HG02642 (cell line): ENCODE results near the gene GDF3.
"Not testable (repeated sequence)": the region's sequence is repeated elsewhere in the genome, so short reads cannot be mapped to it uniquely, and the experiment has no call there.

Experiments used
- ATAC-seq: cut with Tn5 transposase; IDR thresholded peaks from one replicate; pipeline ENCODE4 v1.9.1; 2021; ENCODE audit warnings: mild to moderate bottlenecking; ENCODE audit not compliant: unreplicated experiment, poor library complexity

GDF3 gene

GRCh38 chr12:7668171-7668570 lies 27.4 kb downstream of the GDF3 start:
- ATAC-seq: no peak

GRCh38 chr12:7667125-7667524 lies 28.4 kb downstream of the GDF3 start:
- ATAC-seq: no peak

DNA sequence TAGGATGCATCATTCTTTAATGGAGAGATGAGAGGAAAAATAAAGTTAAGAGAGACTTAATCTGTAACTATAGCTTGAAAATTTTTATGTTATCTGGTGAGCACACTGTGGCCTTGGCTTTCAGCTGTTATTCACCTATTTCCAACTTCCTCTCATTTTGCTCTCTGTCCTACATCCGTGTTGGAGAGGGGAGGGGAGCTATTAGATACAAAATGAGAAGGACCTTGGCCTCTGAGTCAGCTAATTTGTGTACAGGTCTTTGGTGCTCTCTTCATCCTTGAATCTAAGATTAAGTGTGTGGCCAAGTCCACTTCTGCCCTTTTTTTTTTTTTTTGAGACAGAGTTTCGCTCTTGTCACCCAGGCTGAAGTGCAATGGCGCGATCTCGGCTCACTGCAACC lies 29.0 kb downstream of the GDF3 start:
- no peak for ATAC-seq

- no peak for ATAC-seq
Observed at GRCh38 chr12:7661741-7662140, 33.8 kb downstream of the GDF3 start.

DNA sequence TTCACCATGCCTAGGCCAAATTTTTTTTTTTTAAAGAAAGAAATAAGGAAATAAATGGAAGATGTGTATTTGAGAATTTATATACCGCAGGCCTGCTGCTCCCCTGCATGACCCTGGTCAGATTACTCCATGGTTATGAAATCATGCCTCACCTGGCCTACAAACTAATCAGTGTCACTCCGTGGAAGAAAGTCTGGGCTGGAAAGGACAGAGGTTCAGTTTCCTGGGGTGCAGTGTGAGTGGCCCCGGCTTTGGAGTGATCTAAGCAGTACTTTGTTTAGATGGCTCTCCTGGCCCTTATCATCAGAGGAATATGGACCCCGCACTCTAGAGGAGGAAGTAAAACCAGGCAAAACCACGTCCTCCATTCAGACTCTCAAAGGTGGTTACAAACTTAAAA lies 39.5 kb downstream of the GDF3 start:
- ATAC-seq: no peak

DNA sequence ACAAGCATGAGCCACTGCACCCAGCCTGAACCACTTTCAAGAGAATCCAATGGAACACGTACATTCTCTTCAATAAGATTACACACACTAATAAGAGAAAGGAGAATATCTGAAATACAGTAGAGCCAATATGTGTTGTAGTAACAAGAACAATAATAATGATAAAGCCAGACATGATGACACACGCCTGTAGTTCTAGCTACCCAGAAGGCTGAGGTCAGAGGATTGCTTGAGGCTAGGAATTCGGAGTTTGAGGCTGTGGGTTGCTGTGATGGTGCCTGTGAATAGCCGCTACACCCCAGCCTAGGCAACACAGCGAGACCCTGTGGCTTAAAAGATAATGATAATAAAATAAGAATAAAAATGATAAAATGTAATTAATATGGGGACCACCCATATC lies 45.5 kb downstream of the GDF3 start:
- no peak for ATAC-seq

DNA sequence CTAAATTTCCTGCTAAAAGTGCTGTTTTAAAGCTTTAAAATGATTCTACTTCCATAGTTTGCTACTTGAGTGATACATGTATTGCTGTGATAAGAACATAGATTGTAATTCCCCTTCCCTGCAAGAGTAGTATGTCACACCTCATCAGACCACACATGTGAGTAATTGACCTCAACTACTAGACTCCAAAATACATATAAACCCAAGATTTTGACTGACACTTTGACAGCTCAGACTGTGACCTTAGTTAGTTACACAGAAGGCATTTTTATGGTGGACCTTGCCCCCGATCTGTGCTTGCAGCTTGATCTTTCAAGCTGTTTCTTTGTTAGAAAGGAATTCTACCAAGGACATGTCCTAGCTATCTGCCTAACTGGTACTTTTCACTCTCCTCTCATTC lies 48.5 kb downstream of the GDF3 start:
- ATAC-seq: no peak

- ATAC-seq: no peak
Observed at GRCh38 chr12:7646178-7646475, 49.4 kb downstream of the GDF3 start.

DNA sequence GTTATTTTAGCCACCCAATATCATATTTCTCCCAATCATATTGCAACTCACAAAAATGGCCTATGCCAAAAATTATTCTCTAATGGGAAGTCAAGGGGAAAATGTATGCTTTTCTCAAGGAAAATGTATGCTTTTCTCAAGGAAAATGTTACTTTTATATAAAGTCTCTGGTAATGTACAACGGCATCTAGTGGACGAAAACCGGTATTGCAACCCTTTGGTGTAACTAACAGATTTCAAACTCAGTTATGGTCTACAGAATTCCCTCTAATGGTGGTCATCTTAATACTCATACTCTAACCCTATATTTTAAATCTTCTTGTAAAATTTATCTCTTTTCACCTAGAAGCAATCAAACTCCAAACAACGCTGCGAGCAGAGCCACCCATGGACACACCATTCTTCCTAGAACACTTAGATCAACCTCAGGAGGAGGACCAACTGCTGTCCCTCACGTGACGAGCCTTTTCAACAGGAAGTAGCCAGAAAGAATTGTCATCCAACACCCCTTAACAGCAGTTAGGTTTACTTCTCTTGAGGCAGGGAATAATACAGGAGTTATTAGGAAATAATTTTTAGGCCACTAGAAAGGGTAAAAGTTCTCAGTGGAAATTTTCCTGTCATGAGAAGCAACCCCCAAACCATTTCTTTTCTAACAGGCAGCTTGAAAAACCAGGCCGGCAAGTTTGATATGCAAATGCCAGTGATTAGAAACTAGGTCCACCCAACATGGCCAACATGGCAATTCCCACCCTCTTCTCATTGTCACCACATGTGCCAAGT lies 50.0 kb downstream of the GDF3 start:
- ATAC-seq: no peak

- no peak for ATAC-seq
Observed at GRCh38 chr12:7642876-7643309, 52.7 kb downstream of the GDF3 start.

- no peak for ATAC-seq
Observed at GRCh38 chr12:7642287-7642686, 53.3 kb downstream of the GDF3 start.

DNA sequence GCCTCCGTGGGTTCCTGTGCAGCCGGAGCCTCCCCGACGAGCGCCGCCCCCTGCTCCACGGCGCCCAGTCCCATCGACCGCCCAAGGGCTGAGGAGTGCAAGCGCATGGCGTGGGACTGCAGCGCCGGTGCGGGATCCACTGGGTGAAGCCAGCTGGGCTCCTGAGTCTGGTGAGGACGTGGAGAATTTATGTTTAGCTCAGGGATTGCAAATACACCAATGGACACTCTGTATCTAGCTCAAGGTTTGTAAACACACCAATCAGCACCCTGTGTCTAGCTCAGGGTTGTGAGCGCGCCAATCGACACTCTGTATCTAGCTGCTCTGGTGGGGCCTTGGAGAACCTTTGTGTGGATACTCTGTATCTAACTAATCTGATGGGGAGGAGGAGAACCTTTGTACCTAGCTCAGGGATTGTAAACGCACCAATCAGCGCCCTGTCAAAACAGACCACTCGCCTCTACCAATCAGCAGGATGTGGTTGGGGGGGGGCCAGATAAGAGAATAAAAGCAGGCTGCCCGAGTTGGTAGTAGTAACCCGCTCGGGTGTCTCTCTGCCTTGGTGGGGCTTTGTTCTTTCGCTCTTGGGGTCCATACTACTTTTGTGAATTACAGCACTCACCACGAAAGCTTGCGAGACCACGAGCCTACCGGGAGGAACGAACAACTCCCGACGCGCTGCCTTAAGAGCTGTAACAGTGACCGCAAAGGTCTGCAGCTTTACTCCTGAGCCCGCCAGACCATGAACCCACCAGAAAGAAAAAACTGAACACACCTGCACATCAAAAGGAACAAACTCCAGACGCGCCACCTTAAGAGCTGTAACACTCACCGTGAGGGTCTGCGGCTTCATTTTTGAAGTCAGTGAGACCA lies 55.2 kb downstream of the GDF3 start:
- not testable (repeated sequence) for ATAC-seq
